ENCODE results near the gene RMND5A. TPM values are rescaled to one million over a fixed set of nuclear protein-coding genes. Genes with fewer than 3 reads are reported as not detected.

RMND5A gene
- total RNA-seq, 1 donor from 2014 or later, result 45.0 TPM

DNA sequence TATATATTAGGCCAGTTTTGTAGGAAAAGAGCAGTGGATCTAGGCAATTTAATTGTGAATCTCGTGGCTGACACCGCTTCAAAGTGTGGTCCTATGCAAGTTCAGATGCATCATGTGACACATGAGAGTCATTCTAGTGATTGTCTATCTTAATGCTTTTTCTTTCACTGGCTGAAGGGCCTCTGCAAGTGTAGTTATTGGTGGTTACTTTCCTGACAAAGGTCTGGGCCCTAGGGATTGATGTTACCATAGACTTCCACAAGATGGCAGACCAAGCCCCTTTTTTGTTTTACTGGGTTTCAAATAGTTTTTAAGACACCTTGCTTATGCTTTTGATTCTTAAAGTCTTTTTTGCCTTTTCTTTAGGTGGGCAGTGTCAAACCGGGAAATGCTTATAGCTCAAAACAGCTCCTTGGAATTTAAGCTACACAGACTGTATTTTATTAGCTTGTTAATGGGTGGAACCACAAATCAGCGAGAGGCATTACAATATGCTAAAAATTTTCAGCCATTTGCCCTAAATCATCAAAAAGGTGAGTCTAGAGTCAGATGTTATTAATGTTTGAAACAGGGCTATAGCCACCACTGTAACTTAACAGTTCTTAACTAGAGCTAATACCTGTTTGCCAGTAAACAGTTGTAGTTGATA, 44.7 kb downstream of the RMND5A start:
- Mint-ChIP-seq H3K27me3 (no peaks in the 10 kb centered on the region), H3K36me3 (peaks cover 19% of the 10 kb centered on the region), H3K4me3 (no peak overlapping the region)

GRCh38 chr2:86765310-86765695, 45.2 kb downstream of the RMND5A start:
- no peaks in the 10 kb centered on the region for H3K9me3 Mint-ChIP-seq
- no peak overlapping the region for H3K27ac Mint-ChIP-seq
- H3K27me3 Mint-ChIP-seq, result no peaks in the 10 kb centered on the region
- TF ChIP-seq CTCF (conservative IDR thresholded peaks at IDR 0.05), result no peak
- H3K4me3 Mint-ChIP-seq, result no peak overlapping the region
- no peak for DNase-seq (ENCODE audit: extremely low spot score, unreplicated experiment)
- peaks cover 7% of the 10 kb centered on the region for H3K4me1 Mint-ChIP-seq (ENCODE audit: unreplicated experiment)
- peaks cover 18% of the 10 kb centered on the region for H3K36me3 Mint-ChIP-seq

More for the DNA sequence above, 44.7 kb downstream of the RMND5A start:
- no peak for DNase-seq (ENCODE audit: extremely low spot score, unreplicated experiment)
- Mint-ChIP-seq H3K9me3 (no peaks in the 10 kb centered on the region), H3K27ac (peak overlapping the region; percentile 9), H3K4me1 (ENCODE audit: unreplicated experiment) (peaks cover 7% of the 10 kb centered on the region)
- peak; percentile 83 for TF ChIP-seq CTCF (conservative IDR thresholded peaks at IDR 0.05)

DNA sequence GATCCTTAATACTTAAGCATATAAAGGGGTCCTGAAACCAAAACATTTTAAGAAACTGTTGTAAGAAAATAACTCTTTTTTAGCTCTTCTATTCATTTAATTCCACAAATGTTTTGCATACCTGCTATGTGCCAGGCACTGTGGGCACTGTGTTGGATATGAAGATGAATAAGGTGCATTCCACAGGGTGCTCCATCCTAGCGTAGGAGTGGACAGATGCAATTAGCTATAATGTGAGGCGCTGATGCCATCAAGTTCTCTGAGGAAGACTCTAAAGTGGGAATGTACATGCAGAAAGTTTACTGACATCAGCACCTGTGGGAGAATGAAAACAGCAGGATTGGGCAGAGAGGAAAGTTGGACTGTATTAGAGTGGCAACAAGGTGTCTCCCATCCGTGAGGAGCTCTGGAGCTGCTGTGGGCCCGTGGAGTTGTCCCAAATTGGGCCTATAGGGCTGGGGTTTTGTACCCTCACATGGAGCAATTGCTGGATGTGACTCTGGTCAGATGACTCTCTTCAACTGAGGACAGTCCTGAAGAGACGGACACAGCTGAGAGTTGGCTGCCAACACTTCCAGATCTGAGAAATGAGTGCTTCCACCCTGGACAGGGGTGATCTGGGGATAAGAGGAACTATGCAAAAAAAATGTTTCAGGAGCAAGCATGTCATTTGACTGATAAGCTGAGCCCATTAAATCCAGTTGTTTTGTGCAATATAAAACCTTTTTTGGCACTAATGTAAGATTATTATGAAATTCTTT, 48.3 kb downstream of the RMND5A start:
- DNase-seq (ENCODE audit: extremely low spot score, unreplicated experiment), result no peak
- H3K4me1 Mint-ChIP-seq (ENCODE audit: unreplicated experiment), result peaks cover 7% of the 10 kb centered on the region
- TF ChIP-seq CTCF (conservative IDR thresholded peaks at IDR 0.05), result no peak
- no peaks in the 10 kb centered on the region for H3K9me3 Mint-ChIP-seq
- H3K27me3 Mint-ChIP-seq, result no peaks in the 10 kb centered on the region
- peaks cover 32% of the 10 kb centered on the region for H3K36me3 Mint-ChIP-seq
- no peak overlapping the region for H3K27ac Mint-ChIP-seq
- H3K4me3 Mint-ChIP-seq, result no peak overlapping the region

DNA sequence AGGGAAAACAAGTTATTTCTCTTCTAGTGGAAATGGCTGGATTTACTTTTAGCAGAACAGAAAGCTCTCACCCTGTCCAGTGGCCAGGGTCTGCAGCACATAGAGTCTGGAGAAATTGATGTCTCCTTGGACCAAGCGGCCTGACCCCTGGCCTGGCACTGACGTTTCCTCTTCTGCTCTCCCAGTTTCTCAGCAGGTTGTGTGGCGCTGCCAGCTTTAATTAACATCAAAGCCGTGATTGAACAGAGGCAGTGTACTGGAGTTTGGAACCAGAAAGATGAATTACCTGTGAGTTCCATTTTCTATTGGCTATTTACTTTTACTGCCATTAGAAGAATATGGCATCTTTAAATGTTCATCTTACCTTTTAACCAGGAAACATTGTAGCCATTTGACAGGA, 49.7 kb downstream of the RMND5A start:
- H3K36me3 Mint-ChIP-seq, result peaks cover 36% of the 10 kb centered on the region
- no peak for DNase-seq (ENCODE audit: extremely low spot score, unreplicated experiment)

GRCh38 chr2:86770816-86771301, 50.8 kb downstream of the RMND5A start:
- Mint-ChIP-seq H3K9me3 (no peaks in the 10 kb centered on the region), H3K27ac (no peak overlapping the region), H3K4me1 (ENCODE audit: unreplicated experiment) (no peaks in the 10 kb centered on the region), H3K27me3 (no peaks in the 10 kb centered on the region), H3K36me3 (peaks cover 34% of the 10 kb centered on the region), H3K4me3 (no peak overlapping the region)
- no peak for DNase-seq (ENCODE audit: extremely low spot score, unreplicated experiment)
- no peak for TF ChIP-seq CTCF (conservative IDR thresholded peaks at IDR 0.05)

More for the DNA sequence above, 49.7 kb downstream of the RMND5A start:
- no peaks in the 10 kb centered on the region for H3K27me3 Mint-ChIP-seq
- H3K4me1 Mint-ChIP-seq (ENCODE audit: unreplicated experiment), result peaks cover 2% of the 10 kb centered on the region
- no peak overlapping the region for H3K4me3 Mint-ChIP-seq
- H3K27ac Mint-ChIP-seq, result no peak overlapping the region
- no peak for TF ChIP-seq CTCF (conservative IDR thresholded peaks at IDR 0.05)
- H3K9me3 Mint-ChIP-seq, result no peaks in the 10 kb centered on the region
